Measurements from ENCODE around the gene GMFB.
"Not testable (repeated sequence)": the region's sequence is repeated elsewhere in the genome, so short reads cannot be mapped to it uniquely, and the experiment has no call there.

GMFB gene

DNA sequence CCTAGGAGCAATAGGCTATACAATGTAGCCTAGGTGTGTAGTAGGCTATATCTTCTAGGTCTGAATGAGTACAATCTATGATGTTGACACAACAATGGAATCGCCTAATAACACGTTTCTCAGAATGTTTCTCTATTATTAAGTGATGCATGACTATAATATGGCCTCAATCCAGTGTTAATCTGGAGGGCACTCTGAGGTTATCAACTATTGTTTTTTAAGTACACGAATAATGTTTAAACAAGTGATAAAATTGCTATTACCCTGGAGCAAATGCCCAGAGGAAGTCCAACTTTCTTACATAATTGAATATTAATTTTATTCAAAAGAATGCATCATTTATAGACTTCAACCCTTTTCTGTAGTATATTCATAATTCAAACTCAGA is 31.2 kb downstream of the GMFB start:
- no peak for DNase-seq

DNA sequence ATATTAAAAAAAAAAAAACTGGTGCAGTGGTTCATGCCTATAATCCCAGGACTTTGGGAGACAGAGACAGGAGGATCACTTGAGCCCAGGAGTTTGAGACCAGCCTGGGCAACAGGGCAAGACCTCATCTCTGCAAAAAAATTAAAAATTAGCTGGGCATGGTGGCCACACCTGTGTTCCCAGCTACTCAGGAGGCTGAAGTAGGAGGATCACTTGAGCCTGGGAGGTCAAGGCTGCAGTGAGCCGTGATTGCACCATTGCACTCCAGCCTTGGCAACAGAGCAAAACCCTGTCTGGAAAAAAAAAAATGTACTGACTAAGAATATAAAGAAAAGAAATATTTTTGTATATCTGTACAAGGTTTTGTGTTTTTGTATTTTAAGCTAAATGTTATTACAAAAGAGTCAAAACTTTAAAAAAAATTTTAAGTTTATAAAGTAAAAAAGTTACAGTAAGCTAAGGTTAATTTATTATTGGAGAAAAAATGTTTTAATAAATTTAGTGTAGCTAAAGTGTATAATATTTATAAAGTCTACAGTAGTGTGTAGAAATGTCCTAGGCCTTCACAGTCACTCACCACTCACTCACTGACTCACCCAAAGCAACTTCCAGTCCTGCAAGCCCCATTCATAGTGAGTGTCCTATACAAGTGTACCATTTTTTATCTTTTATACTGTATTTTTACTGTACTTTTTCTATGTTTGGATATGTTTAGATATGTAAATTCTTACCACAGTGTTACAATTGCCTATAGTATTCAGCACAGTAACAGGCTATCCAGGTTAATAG is 31.8 kb downstream of the GMFB start:
- DNase-seq, result not testable (repeated sequence)

DNA sequence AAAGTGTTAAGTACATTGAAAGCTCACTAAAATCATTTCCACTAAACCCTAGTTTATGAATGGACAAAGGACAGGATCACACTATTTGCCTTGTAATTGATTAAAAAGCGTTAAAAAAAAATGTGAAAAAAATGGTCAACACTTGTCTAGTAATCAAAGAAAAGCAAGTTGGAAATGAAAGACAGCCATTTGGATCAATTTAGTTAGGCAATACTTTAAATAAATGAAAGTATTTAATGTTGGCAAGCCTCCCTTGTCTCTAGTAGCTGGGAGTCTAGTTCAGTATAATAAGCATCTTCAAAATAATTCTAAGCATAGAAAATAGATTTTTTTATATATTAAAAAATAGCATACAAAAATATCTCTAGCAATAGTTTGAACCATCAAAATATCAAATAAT is 33.4 kb downstream of the GMFB start:
- no peak for DNase-seq

DNA sequence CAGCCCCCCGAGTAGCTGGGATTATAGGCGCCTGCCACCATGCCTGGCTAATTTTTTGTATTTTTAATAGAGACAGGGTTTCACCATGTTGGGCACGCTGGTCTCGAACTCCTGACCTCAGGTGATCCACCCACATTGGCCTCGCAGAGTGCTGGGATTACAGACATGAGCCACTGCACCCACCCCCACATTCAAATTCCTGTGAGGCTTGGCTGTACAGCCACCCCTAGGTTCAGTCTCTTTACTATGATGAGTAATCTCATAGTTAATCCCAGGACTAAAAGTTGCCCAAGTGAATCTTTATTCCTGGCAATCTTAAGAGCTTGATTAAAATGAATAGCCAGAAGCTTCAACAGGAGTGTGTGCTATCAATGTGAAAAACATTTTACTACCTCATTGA is 34.8 kb downstream of the GMFB start:
- DNase-seq, result not testable (repeated sequence)

DNA sequence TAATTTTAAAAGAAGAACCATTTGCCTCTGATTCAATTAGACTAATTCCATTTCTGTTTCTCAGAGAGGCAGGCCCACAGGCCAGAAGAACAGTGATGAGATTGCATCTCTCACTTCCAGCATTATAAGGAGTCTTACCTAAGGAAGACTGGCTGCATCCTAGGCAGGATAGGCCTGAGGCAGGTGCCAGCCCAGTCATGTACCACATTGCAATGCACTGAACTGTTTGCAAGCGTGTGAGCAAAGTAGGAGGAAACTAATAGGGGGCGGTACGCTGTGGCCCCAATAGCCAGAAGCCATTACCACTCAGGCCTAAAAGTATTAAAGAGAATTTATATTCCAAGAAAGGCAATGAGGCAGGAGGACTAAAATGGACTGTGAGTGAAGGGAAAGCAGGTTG is 35.5 kb downstream of the GMFB start:
- no peak for DNase-seq

DNA sequence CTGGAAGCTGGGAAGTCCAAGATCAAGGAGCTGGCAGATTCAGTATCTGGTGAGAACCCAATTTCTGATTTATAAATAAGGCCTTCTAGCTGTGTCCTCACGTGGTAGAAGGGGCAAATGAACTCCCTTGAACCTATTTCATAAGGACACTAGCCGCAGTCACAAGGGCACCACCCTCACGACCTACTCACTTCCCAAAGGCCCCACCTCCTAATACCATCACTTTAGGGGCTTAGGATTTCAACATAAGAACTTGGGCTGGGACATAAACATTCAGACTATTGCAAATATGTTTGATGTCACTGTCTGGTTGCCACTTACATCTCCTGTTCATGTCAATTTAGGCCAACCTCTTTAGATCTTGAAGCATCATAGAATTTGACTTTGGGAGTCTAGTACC is 36.8 kb downstream of the GMFB start:
- no peak for DNase-seq

DNA sequence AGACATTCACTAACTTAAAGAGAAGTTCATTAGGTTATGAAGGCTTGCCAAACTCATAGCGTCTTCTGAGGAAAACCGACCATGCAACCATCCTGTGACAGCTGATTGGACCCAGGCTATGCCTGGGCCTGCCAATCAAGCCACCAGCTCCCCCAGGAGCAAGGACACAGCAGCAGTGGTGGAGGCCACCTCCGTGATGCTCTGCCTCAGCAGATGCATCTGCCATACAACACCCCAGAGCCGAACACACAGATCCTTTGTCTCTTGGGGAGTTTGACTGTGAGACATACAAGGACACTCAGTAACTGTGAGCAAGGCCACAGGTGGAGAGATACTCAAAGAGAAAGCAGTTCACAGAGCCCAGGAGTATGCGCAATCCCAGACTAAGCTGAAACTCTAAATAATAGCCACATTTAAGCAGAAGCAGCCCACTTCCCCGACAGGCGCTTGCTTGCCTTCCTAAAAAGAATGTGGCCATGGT is 37.6 kb downstream of the GMFB start:
- DNase-seq, result no peak

DNA sequence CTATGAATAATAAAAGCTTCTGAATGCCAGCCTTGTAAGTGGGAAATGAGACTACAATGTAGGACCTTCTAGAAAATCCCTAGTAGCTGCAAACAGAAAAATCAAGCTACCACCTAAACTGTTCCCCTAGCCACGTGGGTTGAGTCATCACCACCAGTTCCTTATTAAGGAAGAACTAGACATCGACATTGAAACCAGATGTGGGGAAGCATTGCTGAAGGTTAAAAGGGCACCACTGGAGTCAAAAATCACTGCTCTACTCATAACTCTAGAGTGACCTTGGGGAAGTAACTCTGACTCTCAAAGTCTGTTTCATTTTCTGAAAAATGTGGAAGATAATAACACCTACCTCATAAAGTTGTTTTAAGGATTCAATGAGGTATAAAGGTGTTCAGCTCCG is 38.2 kb downstream of the GMFB start:
- no peak for DNase-seq

DNA sequence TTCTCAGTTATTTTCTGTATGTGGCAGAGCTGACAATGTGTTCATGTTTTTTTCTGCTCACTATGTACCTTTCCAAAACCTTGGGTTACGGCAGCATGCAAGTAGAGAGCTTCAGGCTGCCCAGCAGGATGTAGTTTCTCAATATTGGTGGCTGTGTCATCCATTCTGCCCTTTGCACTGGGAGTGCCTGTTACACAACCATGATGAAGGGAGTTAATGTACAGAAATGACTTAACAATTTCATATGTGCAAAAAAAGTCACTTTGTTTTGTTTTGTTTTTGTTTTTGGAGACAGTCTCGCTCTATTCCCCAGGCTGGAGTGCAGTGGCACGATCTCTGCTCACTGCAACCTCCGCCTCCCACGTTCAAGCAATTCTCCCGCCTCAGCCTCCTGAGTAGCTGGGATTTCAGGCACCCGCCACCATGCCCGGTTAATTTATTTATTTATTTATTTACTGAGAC is 41.5 kb downstream of the GMFB start:
- no peak for DNase-seq

DNA sequence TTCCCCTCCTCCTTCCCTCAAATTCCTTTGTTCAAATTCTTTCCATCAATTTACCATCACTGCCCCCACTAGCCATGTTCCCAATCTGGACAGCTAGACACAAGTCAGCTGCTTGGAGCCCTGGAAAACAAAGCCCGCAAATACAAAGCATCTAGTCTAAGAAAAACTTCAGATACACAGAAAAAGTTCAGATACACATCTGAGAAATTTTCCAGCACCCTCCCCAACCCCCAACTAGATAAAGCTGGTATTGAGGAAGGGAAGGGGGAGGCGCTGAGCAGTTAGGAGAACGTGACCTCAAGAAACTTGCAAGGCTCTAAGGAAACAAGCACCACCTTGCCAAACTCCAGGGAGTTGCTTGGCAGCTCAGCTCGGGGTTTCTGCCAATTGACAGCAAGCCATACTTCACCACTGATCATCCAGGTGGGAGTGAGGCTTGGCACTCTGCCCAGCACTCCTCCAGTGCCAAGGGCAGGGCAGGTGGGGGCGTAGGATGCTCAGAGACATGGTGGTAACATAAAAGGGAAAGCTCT is 42.6 kb downstream of the GMFB start:
- DNase-seq, result no peak

DNA sequence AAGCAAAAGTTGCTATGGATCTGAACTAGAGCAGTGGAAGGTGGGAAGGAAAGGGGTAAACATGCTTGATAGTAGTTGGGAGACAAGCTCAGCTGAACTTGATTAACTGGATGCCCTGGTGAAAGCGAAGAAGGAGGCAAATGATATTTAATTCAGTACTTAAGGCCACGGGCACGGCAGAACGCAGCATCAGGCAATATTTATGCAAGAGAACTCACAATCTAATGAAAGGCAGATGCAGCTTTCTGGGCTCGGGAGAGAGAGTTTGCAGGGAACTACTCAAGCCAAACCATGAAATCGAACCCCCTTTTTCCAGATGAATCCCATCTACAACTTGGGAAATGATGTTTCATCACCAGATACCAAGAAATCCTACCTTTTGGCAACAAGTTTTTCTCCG is 44.1 kb downstream of the GMFB start:
- DNase-seq, result no peak

DNA sequence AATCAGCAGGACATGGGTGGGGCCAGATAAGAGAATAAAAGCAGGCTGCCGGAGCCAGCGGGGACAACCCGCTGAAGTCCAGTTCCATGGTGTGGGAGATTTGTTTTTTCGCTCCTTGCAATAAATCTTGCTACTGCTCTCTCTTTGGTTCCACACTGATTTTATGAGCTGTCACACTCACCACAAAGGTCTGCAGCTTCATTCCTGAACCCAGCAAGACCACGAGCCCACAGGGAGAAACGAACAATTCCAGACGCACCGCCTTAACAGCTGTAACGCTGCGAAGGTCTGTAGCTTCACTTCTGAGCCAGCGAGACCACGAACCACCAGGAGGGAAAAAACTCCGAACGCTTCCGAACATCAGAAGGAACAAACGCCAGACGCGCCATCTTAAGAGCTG is 44.8 kb downstream of the GMFB start:
- no peak for DNase-seq

DNA sequence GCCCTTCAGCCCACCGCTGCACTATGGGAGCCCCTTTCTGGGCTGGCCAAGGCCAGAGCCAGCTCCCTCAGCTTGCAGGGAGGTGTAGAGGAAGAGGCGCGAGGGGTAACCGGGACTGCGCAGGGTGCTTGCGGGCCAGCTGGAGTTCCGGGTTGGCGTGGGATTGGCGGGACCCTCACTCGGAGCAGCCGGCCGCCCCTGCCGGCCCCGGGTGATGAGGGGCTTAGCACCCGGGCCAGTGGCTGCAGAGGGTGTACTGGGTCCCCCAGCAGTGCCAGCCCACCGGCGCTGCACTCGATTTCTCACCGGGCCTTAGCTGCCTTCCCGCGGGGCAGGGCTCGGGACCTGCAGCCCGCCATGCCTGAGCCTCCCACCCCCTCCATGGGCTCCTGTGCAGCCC is 45.8 kb downstream of the GMFB start:
- DNase-seq, result not testable (repeated sequence)

DNA sequence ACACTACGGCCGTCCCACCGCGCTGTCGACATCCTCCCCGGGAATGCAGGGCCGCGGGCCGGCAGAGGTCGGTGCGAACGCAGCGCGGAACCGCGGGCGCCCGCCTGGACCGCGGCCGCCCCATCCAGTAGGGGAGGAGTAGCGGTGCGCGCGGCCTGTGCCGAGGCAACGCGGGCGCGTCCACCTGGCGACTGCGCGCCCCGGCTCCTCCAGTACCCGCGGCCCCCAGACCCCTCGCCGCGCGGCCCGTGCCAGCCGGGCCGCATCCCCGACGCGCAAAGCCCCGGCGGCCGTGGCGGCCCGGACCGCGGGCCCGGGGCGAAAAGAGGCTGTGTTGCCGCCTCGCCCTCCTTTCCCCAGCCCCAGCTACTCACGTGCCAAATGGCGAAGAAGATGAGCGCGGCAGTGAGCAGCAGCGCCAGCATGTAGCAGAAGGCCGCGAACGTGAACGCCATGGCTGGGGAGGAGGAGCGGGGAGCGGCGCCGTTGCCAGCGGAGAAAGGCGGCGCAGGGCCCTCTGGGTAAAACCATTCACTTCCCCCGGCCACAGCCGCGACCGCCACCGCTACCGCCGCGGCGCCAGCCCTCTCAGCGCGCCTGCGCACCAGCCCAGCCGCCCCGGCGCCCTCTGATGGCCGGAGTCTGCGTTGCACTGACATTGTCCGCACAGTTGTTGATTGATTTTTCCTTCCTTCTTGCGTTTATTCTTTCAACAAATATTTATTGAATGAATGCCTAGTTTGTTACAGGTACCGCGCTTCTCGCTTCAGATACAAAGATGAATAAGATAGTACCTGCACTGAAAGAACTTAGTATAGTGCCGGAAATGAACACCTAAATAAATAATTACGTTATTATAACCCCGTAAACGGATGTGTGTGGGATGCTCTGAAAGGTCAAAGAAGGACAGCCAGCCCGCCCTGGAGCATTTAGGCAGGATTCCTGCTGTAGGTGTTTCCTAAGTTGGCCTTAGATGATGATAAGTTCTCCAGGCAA is 47.6 kb downstream of the GMFB start, which contains the start of gene CNIH1:
CNIH1 (minus strand) TSS at position 502 of the 996 bp plus-strand sequence; CDS start at position 455, 47 bp downstream.
- DNase-seq, result peak; percentile 88 to 91

DNA sequence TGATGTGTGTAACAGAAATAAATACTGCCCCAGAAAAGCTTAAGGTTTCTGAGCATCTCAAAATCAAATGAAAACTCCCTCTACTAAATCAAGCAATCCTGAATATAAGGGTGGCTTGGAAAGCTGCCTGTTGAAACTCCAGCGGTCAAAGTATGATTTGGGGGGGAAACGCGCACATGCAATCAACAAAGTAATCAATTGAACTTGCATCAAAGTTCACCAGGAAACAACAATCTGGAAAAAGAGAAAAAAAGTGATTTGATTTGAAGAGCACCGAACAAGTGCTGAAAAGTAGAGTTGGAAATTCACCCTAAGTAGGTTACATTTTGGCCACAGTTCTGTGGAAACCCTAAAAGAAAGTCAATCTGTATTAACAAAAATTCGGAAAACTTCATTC is 48.3 kb downstream of the GMFB start:
- DNase-seq, result peak in 1 of 2 donors; percentile 6

DNA sequence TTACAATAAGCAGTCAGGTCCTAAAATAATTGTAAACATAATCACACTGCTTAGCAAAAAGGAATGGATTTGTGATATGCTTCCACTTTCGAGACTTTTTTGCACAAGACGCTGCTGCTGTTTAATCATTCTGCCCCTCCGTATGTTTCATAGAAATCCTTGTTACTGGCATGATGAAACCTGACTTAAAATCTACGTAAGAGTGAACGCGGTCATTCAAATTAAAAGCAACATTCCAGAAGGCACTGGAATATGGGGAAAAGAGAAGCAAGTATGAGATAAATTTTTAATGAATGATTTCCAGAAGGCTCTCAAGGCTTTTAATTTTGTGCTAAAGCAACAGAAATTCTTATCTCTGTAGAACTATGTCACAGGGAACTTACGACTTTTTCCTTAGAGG is 48.7 kb downstream of the GMFB start:
- DNase-seq, result no peak

DNA sequence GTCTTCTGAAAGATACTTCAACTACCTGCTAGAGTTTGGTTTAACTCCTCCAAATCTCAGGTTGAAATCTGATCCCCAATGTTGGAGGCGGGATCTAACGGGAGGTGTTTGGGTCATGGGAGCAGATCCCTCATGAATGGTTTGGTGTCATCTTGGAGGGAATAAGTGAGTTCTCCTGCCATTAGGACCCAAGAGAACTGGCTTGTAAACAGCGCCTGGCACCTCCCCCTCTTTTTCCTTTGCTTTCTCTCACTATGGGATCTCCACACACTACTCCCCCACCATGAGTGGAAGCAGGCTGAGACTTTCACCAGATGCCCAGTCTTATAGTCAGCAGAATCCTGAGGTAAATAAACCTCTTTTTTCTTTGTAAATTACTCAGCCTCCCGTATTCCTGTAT is 50.1 kb downstream of the GMFB start:
- no peak for DNase-seq

DNA sequence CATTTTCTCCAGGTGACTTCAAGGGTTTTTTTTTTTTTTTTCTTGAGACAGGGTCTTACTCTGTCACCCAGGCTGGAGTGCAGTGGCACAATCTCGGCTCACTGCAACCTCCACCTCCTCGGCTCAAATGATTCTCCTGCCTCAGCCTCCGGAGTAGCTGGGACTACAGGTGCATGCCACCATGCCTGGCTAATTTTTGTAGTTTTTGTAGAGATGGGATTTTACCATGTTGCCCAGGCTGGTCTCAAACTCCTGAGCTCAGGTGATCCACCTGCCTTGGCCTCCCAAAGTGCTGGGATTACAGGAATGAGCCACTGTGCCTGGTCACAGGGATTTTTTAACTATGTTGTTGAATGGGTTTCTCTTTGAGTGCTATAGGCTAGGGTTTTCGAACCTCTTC is 50.8 kb downstream of the GMFB start:
- not testable (repeated sequence) for DNase-seq

DNA sequence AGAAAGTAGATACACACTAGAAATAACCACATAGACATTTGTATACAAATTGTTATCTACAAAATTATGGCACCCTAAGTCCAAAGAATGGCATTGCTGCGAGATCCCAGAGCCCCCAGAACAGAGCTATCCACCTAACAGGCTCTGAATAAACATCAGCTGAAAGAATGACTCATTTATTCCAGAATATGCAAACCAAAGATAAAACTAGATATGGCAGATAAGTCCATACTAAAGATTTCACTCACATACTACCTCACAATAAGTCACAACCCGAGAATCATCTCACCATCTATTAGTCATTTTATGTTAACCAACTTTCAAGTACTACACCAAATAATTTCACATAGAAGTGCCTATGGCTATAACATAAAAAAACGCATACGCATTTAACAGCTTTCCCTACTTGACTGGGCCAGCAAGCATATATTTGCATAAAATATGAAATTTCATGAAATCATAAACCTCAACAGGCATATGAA is 53.2 kb downstream of the GMFB start:
- DNase-seq, result no peak

DNA sequence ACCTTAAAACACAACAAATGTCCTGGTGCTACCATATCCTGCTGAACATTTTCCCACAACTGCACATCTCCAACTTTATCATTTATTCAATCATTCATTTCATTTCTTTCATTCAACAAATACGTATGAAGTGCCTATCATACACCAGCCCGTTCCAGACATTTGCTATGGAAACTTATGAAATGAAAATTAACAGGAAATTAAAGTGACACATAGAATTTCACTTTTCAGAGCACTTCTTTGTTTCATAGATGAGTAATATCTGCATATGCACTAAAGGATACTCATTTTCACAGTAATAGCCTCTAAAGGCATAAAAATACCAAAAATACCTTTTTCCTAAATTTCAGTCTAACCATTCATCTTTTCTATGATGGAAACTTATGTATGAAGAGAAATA is 60.3 kb downstream of the GMFB start:
- DNase-seq, result no peak

DNA sequence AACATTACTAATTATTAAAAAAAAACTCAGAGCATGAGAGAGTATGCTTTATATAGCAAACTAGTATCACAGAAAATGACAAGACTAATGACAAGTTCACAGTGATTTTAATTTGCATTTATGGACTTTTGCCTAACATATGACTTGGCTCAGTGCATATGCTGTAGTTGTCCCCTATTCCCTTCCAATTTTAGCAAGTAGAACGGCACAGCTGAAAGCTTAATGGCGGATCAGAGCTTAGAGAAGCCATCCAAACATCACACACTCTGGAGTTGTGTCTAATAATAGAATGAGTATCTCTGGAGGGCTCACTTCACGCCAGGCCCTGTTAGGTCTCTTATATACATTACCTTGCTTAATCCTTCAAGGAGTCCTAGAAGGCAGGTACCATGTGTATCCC is 60.9 kb downstream of the GMFB start:
- DNase-seq, result peak in 1 of 2 donors; percentile 6

DNA sequence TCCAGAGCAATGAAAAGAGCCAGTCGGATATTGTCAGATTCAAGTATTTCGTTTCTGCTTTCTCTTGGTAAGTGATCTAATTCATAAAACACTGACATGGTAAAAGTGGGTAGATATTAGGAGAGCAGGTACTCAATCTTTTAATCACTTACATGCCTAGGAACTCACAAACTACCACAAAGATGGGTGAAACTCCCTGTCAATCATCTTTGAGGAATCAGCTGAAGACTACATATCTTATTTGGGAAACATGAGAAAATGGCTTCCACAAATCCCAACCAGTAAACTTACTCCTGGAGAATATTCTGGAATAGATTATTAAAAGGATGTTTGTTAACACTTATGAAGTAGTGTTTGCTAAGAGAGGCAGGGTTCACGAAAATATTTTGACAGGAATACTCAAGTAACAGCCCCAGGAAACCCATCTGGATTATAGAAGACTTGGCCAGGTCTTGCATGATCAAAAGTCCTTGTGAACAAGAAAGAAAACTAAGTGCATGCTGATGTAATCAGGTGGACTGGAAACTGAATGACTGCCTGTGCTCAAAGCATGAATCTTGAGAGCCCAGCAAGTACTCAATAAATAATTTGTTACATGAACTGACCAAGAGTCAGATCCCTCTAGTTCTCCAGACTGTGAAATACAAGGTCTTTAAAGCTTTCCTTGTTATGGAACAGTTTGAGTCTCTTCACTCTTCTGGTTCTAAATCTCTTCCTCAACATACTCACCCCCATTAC is 63.1 kb downstream of the GMFB start:
- no peak for DNase-seq
